HG03108 (cell line): ENCODE results near the gene UNC13B.

ENCODE experiments used
- ATAC-seq: cut with Tn5 transposase; IDR thresholded peaks from one replicate; pipeline ENCODE4 v1.9.1; 2021; ENCODE audit warnings: moderate library complexity; ENCODE audit not compliant: unreplicated experiment

The UNC13B gene

DNA sequence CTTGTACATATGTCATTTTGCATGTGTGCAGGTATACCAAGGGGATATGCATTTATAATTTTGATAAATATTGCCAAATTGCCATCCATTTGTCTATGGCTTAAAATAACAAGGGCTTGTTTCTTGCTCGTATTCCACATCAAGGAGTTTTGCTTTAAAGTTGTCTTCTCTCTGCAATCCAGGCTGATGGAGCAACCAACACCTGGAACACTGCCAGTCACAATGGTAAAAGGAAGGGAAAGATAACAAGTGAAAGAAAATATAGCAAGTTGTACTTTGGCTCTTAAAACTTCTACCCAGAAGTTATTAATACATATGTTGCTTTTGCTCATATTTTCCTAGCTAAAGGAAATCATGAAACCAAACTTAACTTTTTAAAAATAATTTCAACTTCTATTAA, 156.9 kb downstream of the UNC13B start:
- no peak for ATAC-seq

DNA sequence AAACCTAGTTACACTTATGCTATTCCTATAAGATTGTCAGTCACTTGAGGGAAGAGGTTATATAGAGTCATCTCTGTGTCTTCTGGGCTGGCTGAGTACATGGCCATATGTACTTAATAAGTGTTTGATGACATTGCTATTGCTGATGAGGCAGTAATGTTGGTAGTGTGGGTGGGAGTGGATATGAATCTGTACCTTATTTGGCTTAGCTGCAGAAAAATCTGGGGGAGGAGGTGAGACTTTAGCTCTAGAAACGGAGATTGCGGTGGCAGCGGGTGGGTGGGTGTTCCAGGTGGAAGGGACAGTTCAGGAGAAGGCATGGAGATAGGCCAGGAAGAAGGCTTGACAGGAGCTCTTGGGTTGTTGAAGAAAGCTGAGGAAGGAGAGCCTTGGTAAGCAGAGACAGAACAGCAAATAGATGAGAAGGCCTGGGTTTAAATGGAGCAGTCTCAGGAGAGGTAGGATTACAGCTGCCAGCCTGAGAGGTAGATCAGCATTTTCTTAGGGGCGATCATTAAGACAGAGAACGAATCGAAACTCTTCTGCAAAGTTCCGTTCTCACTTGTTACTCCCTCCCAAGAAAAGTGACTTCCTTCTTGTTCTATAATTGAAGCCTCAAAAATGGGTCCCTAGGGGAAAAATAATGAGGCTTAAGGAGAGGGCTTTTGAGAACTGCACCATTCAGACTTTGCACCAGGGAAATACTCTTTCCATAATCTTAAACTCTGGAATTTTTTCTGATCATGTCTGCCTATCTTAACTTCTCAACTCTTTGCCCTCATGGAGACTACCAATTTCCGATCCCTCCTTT, 160.5 kb downstream of the UNC13B start:
- ATAC-seq: no peak

DNA sequence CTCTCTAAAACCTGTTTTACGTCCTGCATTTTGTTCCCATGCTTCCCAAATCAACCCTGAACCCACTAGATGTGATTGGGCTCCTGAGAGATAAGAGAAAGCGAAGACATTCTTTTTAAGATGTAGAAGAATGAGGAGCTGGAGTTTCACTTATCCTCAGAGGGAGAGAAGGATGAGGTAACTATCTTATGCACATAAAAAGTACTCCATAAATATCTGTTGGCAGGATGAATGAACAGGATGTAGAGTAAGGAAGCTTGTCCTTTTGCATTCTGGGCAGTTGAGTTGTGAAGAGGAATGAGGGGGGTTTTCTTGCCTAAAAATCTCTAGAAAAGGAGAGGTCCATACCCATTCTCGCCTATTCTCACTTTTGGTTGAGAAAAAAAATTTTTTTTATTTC, 163.2 kb downstream of the UNC13B start:
- no peak for ATAC-seq

DNA sequence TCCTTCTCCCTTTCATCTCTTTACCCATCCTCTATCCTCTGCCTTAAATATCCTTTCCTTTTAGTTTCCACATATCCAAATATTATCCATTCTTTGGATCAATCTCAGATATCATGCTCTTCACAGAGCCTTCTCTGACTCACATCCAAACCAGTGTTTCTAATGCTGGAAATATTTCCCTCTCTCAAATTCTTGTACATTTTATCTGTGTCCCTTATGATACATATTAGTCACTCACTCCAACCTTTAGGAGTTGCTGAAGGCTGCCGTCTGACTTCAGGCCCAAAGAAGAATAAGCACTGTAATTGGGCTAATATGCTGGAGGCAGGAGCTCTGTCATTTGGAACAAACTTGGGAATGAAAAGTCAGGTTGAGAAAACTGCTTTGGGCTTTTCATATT, 171.7 kb downstream of the UNC13B start:
- no peak for ATAC-seq

DNA sequence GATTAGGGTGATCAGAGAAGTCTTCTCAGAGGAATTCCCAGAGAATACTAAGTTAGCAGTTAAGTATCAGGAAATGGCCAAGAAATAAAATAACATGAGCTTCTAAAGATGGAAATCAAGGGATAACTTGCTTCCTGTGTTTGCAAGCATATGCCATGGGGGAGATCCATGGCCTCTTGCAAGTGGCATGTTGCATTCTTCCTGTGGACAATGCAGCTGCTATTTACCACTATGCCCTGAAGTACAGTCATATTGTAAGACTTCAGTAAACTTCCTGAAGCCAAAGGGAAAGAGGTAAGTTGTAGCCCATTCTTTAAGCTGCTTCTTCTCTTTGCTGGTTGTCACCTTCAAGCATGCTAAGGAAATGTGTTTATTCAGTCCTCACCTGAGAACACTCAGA, 173.4 kb downstream of the UNC13B start:
- no peak for ATAC-seq

DNA sequence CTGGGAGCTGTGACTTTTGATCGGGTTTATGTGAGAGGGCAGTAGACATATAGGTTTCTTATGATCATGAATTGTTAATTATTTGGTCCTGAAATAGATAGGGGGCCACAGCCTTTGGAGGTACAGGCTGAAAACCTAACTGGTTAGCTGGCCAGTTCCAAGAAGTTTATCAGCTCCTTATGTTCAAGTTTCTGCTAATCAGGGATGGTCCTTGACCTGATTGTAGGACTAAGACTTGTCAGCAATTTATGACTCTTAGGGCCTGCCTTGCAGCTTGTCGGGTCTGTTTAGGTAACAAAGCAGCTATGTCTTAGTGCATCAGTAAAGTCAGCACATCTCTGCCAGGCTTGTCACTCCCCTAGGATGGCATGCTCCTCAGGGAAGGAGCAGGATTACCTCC, 176.3 kb downstream of the UNC13B start:
- no peak for ATAC-seq

DNA sequence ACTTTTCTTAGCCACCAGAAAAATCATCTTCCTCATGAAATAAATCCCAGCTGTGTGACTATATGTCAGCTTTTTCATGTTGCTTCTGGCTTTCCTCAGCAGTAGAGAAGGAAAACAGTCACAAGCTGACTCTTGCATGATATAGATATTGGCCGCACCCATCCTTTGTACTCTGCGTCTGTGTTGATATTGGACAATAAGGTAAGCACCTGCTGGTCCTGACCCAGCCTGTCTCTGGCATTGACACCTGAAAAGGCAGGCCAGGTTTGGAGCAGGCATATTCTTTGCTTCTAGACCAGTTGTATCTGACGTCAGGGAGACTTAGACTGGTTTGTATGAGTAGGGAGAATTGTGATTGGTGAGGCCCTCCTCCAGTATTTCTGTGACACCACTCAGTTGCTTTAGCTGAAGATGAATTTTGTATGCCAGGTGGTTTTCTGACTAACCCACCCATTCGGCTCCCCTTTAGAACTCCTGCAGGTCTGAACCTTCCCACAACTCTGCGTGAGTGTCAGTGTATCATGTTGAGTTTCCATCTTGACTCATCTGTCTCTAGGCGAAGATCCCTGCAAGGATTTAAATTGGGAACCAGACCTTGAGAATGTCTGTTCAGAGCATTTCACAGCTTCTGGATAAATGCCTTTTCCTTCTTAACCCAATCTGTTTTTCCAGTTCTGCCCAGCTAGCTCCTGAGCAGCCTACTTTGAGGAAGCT, 176.9 kb downstream of the UNC13B start:
- no peak for ATAC-seq

DNA sequence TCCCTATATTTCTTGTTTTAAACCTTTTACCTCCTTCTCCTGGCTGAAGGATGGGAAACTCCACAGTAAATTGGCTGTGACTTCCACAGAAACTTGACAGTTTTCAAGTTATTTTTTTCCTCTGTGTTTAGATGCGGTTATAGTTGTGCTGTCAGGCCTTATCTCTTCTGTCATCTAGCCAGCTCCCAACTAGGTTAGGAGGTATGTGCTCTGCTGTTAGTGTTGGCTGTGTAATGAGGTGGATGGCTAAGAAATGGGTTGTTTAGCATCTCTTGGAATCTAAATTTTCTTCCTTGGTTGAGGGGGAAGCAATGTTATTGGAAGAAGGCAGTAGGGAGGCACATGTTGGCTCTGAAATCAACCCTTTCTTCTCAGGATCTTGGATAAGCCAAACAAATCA, 178.2 kb downstream of the UNC13B start:
- no peak for ATAC-seq

DNA sequence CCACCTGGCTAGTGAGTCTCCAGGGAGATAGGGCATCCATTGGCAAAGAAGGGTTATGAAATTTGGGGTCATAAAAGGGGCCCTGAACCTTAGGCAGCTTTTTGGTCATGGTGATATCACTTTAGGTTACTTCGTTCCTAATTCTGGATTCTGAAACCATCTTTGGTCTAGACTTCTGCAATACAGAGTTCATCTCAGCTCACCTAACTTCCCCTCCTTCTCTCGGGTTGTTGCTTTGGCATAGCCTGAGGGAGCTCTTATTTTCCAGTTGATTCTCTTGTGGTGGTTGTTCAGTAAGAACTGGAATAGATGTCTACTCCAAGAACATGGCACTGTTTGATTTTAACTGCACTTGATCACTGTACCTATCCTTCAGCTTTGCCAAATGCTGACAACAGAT, 179.2 kb downstream of the UNC13B start:
- ATAC-seq: no peak

DNA sequence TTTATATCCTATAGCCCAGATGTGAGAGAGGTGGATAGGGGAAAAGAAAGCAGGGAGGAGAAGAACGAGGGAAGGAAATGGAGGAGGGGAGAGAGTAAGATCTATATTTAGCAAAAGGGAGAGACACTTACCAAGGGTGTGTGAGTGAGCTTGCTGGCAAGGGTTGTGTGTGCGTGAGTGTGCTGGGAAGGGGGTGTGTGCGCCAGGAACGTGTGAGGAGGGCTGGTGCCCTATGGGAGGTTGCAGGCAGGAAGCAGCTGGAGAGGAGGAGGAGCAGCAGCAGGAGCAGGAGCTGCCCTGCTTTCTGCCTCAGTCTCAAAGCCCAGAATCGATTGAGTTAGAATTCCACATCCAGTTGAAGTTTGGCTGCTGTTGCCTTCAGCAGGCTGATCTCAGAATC, 179.8 kb downstream of the UNC13B start:
- ATAC-seq: no peak

DNA sequence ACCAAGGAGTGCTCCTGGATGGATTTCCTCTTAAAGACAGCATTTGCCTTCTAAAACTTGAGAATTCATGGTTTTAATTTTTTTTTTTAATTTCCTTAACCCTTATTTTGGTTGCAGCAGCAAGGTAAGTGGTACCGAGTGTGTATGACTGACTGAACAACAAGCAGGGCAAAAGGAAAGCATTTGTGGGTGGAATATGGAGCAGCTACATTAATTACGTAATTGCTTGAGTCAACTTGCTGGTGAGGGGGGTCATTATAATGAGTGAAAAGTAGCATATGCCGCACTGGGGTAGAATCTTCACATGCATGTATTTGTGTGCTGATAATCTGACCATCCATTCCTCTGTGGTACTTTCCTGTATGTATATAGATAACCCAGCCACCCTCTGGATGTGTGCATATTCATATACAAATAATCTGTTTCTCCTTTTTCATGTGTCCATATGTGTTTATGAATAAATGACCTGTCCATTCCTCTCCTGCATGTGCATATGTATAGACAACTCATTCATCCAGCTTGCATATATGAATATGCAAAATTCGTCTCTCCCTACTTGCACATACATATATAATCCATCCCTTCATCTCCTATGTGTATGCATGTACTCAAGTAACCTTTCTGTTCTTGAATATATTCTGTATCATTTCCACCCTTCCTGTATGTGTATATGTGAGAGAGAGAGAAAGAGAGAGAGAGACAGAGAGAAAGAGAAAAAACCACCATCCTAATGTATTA, 180.6 kb downstream of the UNC13B start:
- ATAC-seq: no peak

DNA sequence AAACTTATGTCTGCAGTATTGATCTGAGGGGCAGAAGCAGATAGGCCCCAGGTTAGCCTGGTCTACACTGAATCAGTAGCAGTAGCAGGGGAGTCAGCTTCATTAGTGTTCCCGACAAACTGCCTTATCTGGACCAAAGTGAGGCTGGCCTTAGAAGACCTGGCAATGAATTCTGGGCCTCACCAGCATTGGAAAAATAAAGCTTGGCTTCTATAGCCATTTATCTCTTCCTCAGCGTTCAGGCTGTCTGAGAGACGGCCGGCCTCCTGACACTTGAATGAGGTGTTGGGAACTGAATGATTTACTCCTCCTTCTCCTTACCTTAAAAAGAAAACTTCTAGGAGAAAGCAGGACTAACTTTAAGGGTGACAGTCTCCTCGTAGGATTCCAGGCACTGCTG, 186.3 kb downstream of the UNC13B start:
- ATAC-seq: no peak

DNA sequence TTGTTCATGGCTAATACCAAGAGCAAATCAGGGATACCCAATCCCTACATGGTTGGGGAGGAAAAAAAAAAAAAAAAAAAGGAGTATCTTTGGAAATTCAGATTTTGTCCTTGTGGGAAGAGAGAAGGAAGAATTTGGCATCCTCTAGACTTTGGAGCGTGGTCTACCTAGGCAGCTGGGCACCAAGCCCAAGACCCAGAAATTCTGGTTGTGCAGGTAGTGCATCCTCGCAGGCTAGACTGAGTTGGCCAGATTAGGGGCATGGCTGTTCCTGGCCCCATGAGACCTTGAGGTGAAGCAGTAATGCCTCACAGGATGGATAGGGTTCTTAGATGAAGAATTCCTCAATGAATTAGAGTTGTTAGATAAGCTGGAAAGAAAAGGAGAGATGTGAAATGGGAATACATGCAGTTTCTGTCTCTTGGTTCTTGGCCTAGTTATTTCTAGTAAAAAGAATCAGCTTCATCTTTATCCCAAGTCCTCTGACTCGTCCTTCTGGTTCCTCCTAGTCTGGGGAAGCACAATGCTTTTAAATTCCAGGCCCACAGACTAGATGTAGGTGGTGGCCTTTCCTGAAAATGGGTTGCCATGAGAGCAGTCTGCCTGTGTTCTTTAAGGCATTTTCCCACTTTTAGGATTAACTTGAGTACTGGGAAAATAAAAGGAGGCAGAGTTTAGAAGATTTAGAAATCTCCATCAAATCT, 187.6 kb downstream of the UNC13B start:
- ATAC-seq: no peak

DNA sequence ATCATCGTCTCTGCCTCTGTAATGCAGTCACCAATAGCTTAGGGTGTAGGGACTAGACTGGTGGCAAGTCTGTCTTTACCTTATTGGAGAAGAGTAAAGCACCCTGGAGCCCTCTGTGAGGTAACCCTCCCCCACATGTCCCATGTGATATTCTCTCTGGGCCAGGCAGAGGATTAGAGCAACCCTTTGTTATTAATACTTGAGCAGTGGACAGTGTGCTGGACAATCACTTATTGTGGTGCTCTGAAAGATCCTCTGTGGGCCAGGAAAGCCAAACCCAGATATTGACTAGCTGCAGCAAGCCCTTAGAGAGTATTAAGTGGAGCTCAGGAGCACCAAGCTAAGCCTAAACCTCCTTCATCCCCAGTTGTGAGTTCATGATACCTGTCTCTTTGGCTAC, 188.4 kb downstream of the UNC13B start:
- ATAC-seq: no peak

DNA sequence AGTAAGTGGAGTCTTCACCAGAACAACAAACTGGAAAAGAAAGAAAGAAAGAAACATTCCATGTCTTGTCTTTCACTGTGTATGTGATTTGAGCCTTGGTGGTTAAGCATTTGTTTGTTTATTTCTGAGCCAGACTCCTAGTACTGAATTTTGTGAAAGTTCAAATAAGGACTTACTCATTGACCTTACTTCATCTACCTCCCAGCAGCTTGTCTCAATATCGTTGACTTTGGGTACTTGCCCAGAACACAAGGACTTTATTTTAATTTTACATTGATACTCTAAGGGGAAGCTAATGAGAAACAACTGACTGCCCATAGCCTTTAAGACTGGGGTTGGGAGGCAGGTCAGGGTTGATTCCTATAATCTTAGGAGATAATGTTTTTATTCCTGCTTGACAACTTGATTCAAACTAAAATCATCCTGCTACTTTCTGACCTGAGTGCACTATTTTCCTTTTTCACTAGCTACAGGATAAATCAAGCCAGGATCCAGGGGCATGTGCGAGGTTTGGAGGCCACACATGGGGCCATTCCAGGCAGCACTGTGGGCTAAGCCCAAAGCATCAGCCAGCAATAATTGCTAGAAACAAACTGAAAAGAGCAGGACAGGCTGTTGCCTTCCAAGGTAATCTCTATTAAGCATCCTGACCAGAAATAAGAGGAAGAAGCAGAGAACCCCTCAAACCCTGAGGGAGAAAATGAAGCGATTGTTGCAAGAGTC, 189.2 kb downstream of the UNC13B start:
- ATAC-seq: no peak

DNA sequence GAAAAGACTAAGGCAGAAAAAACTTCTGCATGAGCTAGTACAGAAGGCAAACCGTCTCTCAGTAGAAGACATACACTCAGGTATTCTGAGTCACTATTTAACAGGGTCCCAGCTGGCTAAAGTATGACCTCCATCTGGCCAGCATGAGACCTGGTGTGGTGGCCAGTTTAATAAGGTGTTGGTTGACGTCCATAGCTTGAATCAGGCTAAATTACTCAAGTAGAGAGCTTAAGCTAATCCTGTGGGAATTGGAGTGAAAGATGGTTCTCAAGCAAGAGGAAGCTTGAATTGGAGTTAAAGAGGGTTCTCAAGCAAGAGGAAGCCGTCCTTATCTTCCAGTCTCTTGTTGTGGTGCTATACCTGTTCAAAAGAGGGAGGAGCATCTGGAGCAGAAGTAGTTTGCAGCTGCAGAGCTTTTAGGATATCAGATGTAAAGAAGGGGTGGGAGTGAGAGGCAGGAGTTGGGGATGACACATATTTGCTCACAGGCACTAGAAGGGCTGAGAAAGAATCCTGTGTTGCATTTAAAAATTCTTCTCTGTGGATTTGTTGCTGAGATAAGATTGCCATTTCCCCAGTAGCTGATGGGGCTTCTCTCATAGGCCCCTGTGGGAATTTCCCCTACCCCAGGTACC, 192.0 kb downstream of the UNC13B start:
- ATAC-seq: no peak

DNA sequence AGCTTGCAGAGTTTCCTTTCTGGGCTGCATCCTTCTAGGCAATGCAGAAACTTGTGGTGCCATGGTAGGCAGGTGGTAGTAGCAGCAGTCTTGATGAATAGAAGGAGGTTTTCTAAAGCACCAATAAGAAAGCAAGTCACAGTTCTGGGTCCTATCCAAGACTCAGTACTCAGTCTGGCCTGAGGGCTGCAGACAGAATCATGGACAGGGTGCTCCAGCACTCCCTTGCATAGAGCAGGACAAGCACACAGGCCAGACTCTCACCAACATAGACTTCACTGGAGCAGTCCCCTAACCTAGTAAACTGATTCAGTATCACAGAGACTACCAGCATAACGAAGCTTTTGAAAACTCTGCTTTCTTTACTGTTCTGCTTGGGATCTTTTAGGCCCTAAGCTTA, 194.1 kb downstream of the UNC13B start:
- ATAC-seq: no peak

DNA sequence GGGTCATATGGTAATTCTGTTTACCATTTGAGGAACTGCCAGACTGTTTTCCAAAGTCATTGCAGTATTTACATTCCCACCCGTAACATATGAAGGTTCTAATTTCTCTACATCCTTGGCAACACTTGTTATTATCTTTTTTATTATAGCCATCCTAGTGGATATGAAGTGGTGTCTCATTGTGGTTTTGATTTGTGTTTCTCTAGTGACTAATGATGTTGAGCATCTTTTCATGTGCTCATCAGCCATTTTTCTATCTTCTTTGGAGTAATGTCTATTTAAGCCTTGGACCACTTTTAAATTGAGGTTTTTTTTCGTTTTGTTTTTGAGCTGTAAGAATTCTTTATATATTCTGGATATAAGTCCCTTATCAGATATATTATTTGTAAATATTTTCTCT, 195.3 kb downstream of the UNC13B start:
- ATAC-seq: no peak

DNA sequence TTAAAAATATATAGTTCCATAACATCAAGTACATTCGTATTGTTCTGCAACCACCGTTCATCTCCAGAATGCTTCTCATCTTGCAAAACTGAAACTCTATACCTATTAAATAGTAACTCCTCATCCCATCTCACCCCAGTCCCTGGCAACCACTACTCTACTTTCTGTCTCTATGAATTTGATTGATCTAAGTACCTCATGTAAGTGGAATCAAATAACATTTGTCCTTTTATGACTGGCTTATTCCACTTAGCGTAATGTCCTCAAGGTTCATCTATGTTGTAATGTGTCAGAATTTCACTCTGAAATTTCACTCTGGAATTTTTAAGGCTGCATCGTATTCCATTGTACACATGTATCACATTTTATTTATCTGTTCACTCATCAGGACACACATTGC, 196.0 kb downstream of the UNC13B start:
- ATAC-seq: no peak
